Stimulated activated CD8-positive, alpha-beta memory T cell treated with anti-CD3 and anti-CD28 coated beads, Interleukin-4, amount 100 ng/mL, for 4 hours (primary cell): Measurements from ENCODE around the gene UMPS.
"Not testable (repeated sequence)": the region's sequence is repeated elsewhere in the genome, so short reads cannot be mapped to it uniquely, and the experiment has no call there.

Experiments
- DNase-seq, 2 donors: peaks; one replicate each; pipeline ENCODE4 v3.0.0-alpha.2; 2020; ENCODE audit warnings: low read depth in 2 of 2, low spot score in 1 of 2

UMPS gene

GRCh38 chr3:124779116-124779515, 48.9 kb downstream of the UMPS start:
- DNase-seq, result no peak

DNA sequence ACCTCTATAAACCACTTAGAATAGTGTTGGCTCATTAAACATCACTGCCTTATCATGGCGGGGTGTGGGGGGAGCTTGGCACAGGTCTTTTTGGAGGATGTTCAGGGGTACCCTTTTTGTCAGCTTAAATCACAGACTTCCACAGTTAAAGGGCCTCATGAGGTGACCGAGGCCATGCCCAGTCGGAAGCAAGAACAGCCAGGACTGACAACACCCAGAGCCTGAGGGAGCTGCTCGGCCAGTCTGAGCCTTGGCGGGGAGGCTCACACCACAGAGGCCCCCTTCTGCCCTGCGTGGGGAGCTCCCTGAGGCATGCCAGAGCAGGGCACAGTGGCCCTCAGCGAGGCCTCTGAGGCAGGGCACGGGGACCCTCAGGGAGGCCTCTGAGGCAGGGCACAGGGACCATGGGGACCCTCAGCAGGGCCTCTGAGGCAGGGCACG, 49.5 kb downstream of the UMPS start:
- no peak for DNase-seq

DNA sequence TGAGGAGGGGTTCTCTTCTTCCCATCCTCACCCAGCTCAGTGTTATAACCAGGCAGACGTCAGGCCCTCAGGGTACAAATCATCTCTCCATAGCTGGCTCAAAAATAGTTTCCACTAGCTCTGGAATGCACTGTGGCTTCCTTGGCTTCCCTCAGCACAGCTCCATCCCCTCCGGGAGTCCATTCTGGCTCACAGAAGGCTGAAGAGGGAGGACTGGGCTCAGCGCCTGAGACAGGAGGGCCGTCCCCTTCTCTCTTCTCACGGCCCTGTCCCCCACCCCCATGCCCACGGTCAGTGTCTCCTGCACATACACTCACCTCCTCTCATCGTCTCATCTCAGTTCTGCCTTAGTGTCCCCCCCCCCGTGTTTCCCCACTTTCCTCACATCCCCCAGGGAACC, 50.1 kb downstream of the UMPS start:
- no peak for DNase-seq

- no peak for DNase-seq
Observed at GRCh38 chr3:124780761-124781475, 50.7 kb downstream of the UMPS start.

GRCh38 chr3:124781476-124782376, 51.5 kb downstream of the UMPS start:
- no peak for DNase-seq

DNA sequence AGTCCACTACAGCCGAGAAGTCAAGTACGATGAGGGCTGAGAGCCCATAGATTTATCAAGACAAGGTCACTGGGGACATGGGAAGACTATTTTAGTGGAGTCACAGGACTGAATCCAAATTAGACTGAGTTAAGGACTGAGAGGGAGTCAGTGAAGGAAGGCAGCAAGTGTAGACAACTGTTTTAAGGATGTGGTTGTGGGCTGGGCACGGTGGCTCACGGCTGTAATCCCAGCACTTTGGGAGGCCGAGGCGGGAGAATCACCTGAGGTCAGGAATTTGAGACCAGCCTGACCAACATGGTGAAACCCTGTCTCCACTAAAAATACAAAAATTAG, 52.1 kb downstream of the UMPS start:
- DNase-seq, result not testable (repeated sequence)

DNA sequence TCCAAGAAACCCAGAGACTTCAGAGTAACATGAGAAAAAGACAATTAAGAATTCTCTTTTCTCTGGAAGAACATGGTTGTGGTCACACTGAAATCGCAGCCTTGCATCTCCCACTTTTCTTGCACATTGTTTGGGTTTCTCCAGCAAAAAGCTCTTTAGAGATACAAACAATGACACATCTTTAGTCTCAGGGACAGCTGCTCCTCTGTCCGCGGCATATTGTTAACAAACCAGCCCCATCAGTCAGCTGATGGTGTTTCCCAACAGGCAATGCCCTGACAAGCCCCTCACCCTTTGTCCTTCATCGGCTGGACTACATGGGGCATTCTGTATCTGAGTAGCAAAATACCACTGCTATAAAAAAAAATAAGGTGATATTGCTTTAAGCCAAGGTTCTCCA, 53.4 kb downstream of the UMPS start:
- DNase-seq, result no peak

DNA sequence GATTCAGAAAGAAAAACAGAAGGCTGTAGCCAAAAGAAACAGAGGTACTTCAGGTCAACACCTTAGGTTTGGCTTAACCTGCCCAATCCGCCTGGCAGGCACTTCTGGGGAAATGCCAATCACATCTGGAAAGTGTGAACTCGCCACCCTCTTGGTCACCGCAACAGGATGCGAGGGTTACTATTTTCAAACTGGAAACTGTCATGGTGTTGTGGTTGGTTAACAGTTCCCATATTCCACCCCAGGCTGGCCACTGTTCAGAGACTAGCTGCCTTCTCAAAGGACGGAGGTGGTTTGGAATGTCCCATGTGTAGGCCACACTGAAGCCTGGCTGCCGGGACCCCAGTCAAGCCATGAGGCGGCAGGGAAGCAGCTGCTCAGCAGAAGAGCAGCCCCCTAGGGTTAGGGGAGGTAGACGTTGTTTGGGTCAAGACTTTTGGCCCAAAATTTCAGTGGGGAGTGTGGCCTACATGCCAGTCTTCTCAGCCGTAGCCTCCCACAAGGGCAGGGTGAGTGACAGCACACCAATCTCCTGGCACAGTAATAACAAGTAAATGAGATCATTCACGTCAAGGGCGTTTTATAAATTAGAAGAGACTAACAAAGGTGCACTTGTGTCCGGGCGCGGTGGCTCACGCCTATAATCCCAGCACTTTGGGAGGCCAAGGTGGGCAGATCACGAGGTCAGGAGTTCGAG, 54.6 kb downstream of the UMPS start:
- DNase-seq, result no peak

- DNase-seq, result no peak
Observed at GRCh38 chr3:124785973-124786372, 55.7 kb downstream of the UMPS start.

DNA sequence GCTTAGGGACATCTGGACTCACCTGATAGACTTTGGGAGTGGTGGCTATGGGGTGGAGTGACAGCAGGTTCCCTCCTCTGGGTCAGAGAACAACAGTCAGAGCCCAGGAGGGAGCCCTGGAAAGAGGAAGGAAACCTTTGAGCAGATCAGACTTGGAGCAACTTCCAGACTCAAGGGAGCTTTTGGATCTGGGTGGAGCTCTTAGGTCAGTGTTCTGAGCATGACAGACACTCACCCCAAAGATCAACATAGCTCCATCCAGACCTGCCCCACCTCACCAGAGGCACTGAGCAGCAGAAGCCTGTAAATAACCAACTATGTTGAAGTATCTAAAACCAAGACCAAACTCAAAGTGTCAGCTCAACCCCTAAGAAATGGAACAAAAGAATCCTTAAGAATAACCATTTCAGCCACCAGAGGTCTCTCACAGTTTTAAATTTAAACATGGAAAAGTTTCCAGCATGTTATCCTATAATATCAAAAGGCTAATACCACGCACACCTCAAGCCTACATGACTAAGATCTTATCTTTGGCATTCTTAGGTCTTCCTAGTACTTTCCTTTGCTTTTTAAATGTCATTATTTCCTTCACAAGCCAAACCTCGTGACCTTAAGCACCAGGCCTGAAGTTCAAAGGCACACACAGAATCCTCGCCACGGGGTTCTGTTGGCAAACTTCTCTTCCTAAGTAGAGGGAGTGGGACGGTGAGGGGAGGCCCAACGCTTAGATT, 56.4 kb downstream of the UMPS start:
- no peak for DNase-seq

DNA sequence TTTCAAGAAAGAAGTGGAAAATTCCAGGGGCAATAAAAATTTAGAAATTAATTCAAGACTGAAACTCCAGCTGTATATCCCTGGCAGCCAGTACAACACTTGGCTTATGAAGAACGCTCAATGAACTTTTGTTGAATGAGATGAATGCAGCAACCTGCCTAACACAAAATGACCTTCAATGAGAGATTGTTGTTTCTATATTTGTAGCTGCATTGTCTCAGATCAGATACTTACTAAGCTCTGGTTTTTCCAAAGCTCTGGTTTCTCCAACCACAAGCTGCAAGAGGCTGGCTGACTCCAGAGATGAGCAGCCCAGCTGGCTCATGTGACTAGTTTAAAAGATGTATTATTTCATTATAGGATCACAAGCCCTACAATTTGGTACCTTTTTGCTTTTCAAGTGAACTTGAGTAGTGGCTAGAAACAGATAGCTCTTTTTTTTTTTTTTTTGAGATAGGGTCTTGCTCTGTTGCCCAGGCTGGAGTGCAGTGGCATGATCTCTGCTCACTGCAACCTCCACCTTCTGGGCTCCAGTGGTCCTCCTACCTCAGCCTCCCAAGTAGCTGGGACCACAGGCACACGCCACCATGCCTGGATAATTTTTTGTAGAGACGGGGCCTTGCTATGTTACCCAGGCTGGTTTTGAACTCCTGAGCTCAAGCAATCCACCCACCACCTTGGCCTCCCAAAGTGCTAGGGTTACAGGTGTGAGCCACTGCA, 57.4 kb downstream of the UMPS start:
- DNase-seq, result no peak

GRCh38 chr3:124788254-124788745, 58.0 kb downstream of the UMPS start:
- DNase-seq, result no peak

- not testable (repeated sequence) for DNase-seq
Observed at GRCh38 chr3:124789103-124789502, 58.9 kb downstream of the UMPS start.

DNA sequence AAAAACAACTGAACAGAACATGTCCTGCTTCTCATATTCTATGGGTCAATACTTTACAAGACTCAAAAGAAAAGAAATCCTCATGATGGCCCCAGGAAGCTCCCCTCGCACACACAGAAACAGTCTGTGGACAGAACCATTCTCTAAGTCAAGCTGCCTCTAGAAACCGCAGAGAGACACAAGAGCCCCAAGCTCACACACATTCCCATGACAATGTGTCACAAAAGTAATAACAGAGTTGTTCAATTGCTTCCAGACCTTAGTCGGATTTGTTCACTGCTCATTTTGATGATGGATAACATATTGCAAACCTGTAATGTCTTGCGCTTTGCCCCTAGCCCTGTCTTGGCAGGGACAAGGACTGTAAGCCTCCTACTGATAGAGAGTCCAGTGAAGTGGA, 60.9 kb downstream of the UMPS start:
- no peak for DNase-seq

DNA sequence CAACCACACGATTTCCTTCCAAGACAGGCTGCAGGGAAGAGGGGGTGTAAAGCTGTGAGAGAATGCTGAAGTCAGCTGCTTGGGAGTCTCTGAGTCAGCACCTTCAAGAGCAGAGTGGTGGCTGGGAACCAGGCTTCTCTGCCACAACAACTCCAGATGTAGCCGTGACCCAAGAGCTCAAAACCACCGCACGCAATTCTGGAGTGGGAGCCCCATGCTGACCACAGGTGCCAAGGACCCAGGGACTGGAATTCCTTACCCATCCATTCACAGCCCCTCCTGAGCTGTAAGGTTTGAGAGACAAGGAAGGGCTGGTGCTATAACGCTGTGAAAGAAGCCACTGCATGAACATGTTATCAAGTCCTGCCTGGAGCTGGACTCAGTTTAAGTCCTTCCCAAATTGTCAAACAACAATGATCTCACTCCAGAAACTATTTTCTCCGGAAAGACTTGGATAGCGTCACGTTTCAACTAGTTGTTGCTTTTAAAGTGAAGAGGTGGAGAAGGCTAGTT, 61.4 kb downstream of the UMPS start:
- no peak for DNase-seq

DNA sequence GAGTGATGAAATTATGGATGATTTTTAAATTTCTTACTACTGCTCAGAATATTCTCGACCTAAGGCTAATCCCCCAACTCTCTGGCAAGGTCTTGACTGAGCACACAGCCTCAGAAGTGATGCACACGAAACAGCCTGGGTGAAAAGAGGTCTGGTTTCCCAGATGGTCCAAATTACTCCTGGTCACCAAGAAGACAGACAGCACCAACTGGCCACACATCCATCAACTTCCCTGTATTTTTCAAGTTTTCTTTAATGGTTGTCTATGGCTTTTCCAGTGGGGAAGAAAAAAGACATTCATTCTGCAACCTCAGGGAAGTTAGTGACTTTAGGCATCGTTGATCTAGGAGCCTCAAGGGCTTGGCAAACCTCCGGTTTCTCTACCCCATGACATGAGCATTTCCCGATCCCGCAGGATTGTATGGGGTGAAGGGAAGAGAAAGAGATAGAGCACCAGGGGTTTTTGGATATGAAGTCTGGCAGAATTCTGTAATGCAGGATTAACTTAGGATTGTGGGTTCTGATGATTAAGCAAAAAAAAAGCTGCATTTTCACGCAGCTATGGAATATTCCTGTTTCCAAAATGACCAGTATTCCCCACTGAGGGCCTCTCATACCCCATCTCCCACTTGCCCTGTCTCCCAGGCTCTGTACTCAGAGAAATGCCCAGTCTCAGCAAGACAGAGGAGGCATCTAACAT, 62.2 kb downstream of the UMPS start:
- no peak for DNase-seq

GRCh38 chr3:124793054-124793739, 62.9 kb downstream of the UMPS start:
- no peak for DNase-seq

- no peak for DNase-seq
Observed at GRCh38 chr3:124796477-124796876, 66.2 kb downstream of the UMPS start.

DNA sequence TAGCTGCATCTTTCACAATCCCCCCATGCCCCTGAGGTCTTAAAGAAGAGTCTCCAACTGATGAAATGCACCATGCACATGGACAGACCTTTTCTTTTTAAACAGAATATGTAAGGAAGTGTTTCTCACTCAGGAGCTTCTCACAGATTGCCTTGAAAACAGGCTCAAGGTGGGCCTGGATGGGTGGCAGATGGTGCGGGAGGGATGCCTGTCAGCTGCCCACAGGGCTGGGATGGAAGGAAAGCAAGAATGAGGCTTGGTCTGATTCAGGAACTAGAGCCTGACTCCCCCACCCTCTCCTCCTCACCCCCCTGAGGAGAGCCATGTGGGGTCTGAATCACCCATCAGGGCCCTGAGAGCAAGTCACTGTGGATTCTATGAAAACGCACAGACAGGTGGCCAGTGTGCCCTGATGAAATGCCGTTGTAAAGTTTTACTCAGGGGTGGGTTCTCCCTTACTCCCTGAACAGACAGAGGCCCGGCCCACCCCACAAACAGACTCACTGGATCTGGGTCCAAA, 67.2 kb downstream of the UMPS start:
- DNase-seq, result no peak
